ENCODE measurements around the gene NEK2. TPM values are rescaled to one million over a fixed set of nuclear protein-coding genes. Genes with fewer than 3 reads are reported as not detected.
"Not testable (repeated sequence)": the region's sequence is repeated elsewhere in the genome, so short reads cannot be mapped to it uniquely, and the experiment has no call there.

NEK2 gene
- total RNA-seq, 1 experiment from 2014 or later = 45.7 TPM

GRCh38 chr1:211722277-211723175, 47.1 kb upstream of the NEK2 start:
- no peak for TF ChIP-seq CTCF (conservative IDR thresholded peaks at IDR 0.05; ENCODE audit: low read depth, low read length)
- no peak for TF ChIP-seq EZH2 (IDR thresholded peaks at IDR 0.05; ENCODE audit: borderline replicate concordance, low read depth, low read length, poor library complexity, severe bottlenecking)

GRCh38 chr1:211716555-211716954, 41.1 kb upstream of the NEK2 start:
- CTCF ChIA-PET = interaction anchor here (0.6 kb wide), 1 partner anchor 203 kb away, joined by 3 read pairs; no protein-coding TSS in a partner anchor

More at GRCh38 chr1:211722277-211723175, 47.1 kb upstream of the NEK2 start:
- Histone ChIP-seq H3K9me3 (ENCODE audit: low read depth, low read length, poor library complexity, severe bottlenecking) (no peaks in the 10 kb centered on the region), H3K27ac (ENCODE audit: low read depth, low read length, poor library complexity, severe bottlenecking) (no peak overlapping the region), H3K4me1 (ENCODE audit: insufficient read depth, low read length, poor library complexity, severe bottlenecking) (no peaks in the 10 kb centered on the region), H3K27me3 (replicated peaks; ENCODE audit: insufficient read depth, low read depth, low read length, poor library complexity) (no peaks in the 10 kb centered on the region), H3K36me3 (ENCODE audit: insufficient read depth, low read length, poor library complexity, severe bottlenecking) (no peaks in the 10 kb centered on the region), H3K4me3 (ENCODE audit: low read depth, low read length, poor library complexity, severe bottlenecking) (no peak overlapping the region)
- no peak for DNase-seq (ENCODE audit: low spot score)
- no TSS peak for BruUV-seq (replicated peaks)
- CTCF ChIA-PET = no interaction called here
- POLR2A ChIA-PET (ENCODE audit: low non-redundant PET) = no interaction called here
- intact Hi-C loops (cut with micrococcal nuclease; ENCODE audit: unreplicated experiment) = no loop called here

DNA sequence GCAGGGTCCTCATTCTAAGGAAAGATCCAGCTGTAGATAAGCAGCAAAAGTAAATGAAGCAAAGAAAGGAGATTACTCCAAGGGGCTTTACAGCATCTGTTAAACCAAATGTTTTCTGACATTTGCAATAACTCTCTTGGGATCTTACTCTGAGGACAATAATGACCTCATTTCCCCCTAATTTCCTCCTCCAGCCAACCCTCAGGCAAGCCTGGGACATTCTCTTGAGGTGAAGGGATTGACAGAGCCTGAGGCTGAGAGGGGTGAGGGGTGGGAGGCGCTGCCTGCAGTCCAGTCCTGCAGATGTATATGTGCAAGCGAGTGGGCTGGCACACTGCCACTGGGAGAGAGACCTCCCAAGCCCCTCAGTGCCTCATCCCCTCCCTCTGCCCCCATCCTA, 40.5 kb upstream of the NEK2 start:
- Histone ChIP-seq H3K4me1 (ENCODE audit: insufficient read depth, low read length, poor library complexity, severe bottlenecking) (peaks cover 7% of the 10 kb centered on the region), H3K9me3 (ENCODE audit: low read depth, low read length, poor library complexity, severe bottlenecking) (no peaks in the 10 kb centered on the region), H3K36me3 (ENCODE audit: insufficient read depth, low read length, poor library complexity, severe bottlenecking) (no peaks in the 10 kb centered on the region), H3K27ac (ENCODE audit: low read depth, low read length, poor library complexity, severe bottlenecking) (no peak overlapping the region), H3K27me3 (replicated peaks; ENCODE audit: insufficient read depth, low read depth, low read length, poor library complexity) (no peaks in the 10 kb centered on the region), H3K4me3 (ENCODE audit: low read depth, low read length, poor library complexity, severe bottlenecking) (no peak overlapping the region)
- ChIA-PET POLR2A (ENCODE audit: low non-redundant PET) (no interaction called here), CTCF (interaction anchor here (0.6 kb wide), 1 partner anchor 202 kb away, joined by 3 read pairs; no protein-coding TSS in a partner anchor)
- intact Hi-C loops (cut with micrococcal nuclease; ENCODE audit: unreplicated experiment) = no loop called here
- DNase-seq (ENCODE audit: low spot score) = peak; percentile 82
- no TSS peak for BruUV-seq (replicated peaks)
- TF ChIP-seq CTCF (conservative IDR thresholded peaks at IDR 0.05; ENCODE audit: low read depth, low read length) = no peak
- TF ChIP-seq EZH2 (IDR thresholded peaks at IDR 0.05; ENCODE audit: borderline replicate concordance, low read depth, low read length, poor library complexity, severe bottlenecking) = no peak

More at GRCh38 chr1:211716555-211716954, 41.1 kb upstream of the NEK2 start:
- H3K36me3 ChIP-seq (ENCODE audit: insufficient read depth, low read length, poor library complexity, severe bottlenecking); H3K9me3 ChIP-seq (ENCODE audit: low read depth, low read length, poor library complexity, severe bottlenecking); DNase-seq (ENCODE audit: low spot score); H3K4me1 ChIP-seq (ENCODE audit: insufficient read depth, low read length, poor library complexity, severe bottlenecking); H3K27ac ChIP-seq (ENCODE audit: low read depth, low read length, poor library complexity, severe bottlenecking); H3K27me3 ChIP-seq (replicated peaks; ENCODE audit: insufficient read depth, low read depth, low read length, poor library complexity); BruUV-seq (replicated peaks); POLR2A ChIA-PET (ENCODE audit: low non-redundant PET); intact Hi-C loops (cut with micrococcal nuclease; ENCODE audit: unreplicated experiment); H3K4me3 ChIP-seq (ENCODE audit: low read depth, low read length, poor library complexity, severe bottlenecking): not testable (repeated sequence)
